ENCODE measurements around the gene MOB3A.

- TF ChIP-seq POLR2A (IDR thresholded peaks at IDR 0.05) (no peak), CTCF (IDR thresholded peaks at IDR 0.05) (no peak)
These were observed 1.2 kb upstream of the MOB3A start for GRCh38 chr19:2097203-2097885.

Measured in adrenal gland (tissue), 5 donors.